ENCODE data around the gene DUS4L. TPM values are rescaled to one million over a fixed set of nuclear protein-coding genes. Genes with fewer than 3 reads are reported as not detected.
A peak's percentile ranks its signal among the peaks of the same experiment; 100 is the strongest.

The DUS4L gene
- total and polyA plus RNA-seq, 2 of the 13 experiments (the other 11 are each of a cell fraction or from before 2014, with no cell fraction given): 5.6 to 9.8 TPM

GRCh38 chr7:107580716-107581383 lies 17.1 kb downstream of the DUS4L start:
- no peaks in the 10 kb centered on the region for H4K20me1 ChIP-seq (ENCODE audit: insufficient read depth, low read length)
- FAIRE-seq (no peak), ATAC-seq (no peak), DNase-seq (ENCODE audit: low spot score) (no peak)
- no peaks in the 10 kb centered on the region for H3K27me3 ChIP-seq (ENCODE audit: control insufficient read depth in 1 of 2, insufficient read depth in 2 of 2, low read length in 2 of 2)
- H3K36me3 ChIP-seq (replicated peaks in 1 of 2; ENCODE audit: control insufficient read depth in 1 of 2, insufficient read depth in 2 of 2, low read length in 2 of 2): peaks cover 0 to 9% of the 10 kb centered on the region in 2 experiments; a peak in 1 of 5 replicates
- H3K4me1 ChIP-seq (ENCODE audit: insufficient read depth, low read length): peaks cover 11% of the 10 kb centered on the region
- 18% methylated on average over 10 of the region's 10 CpGs for WGBS (ENCODE audit: low lambda C conversion rate)
- H3K79me2 ChIP-seq (ENCODE audit: insufficient read depth, low read length): peaks cover 6% of the 10 kb centered on the region
- peak overlapping the region; percentile 73 for H3K4me2 ChIP-seq (ENCODE audit: low read depth, low read length)
- TSS peak; percentile 60 for BruUV-seq (replicated peaks)
- H3K27ac ChIP-seq (ENCODE audit: extremely low read length, insufficient read depth, low read length): peak overlapping the region; percentile 91
- no peak for TF ChIP-seq ZNF530 (CRISPR knock-in tag; IDR thresholded peaks at IDR 0.05; ENCODE audit: low read depth)
- no peak for TF ChIP-seq ZNF232 (CRISPR knock-in tag; IDR thresholded peaks at IDR 0.05; ENCODE audit: borderline replicate concordance)
- TF ChIP-seq NCOA2 (CRISPR knock-in tag; IDR thresholded peaks at IDR 0.05): no peak
- TF ChIP-seq GABPA (IDR thresholded peaks at IDR 0.05; ENCODE audit: low read depth, low read length): no peak
- TF ChIP-seq GABPA (CRISPR knock-in tag; IDR thresholded peaks at IDR 0.05; ENCODE audit: low read depth): 0 out of 2 replicates have a peak, but pooled peaks have one; percentile 6
- TF ChIP-seq ARNT (IDR thresholded peaks at IDR 0.05): no peak
- peak; percentile 26 for TF ChIP-seq ASH2L (IDR thresholded peaks at IDR 0.05; ENCODE audit: insufficient read length, low read depth, low read length)
- no peak for TF ChIP-seq MED13 (CRISPR knock-in tag; IDR thresholded peaks at IDR 0.05)
- CTCF ChIA-PET (ENCODE audit: low intra/inter-chr PET ratio, low total read pairs): no interaction called here
- H3K4me3 ChIP-seq (replicated peaks in 1 of 3; ENCODE audit: insufficient read depth in 1 of 3, low read depth in 2 of 3, low read length in 3 of 3): peak overlapping the region; percentile 86 to 95 (median 87)
- H3K9me3 ChIP-seq (ENCODE audit: low read length): no peaks in the 10 kb centered on the region
- intact Hi-C loops (cut with micrococcal nuclease; ENCODE audit: unreplicated experiment) (loop anchor here (5.0 kb wide), 1 partner anchor 146 kb away; no protein-coding TSS in a partner anchor), in situ Hi-C loops (cut with HindIII; ENCODE audit: extremely low pct_ligation_motif_present, low pct_unique_long_range_greater_than_20kb) (no loop called here)
- H2AFZ ChIP-seq (ENCODE audit: low read length): peak overlapping the region; percentile 4
- peak overlapping the region; percentile 95 for H3K9ac ChIP-seq (ENCODE audit: insufficient read depth, low read depth, low read length)
- POLR2A ChIA-PET: interaction anchor here (1.0 to 2.5 kb wide), 3 partner anchors 17 to 412 kb away, joined by 8 to 13 read pairs (median 9); partner anchors contain the start of genes CBLL1, COG5, DUS4L and HBP1
